Lung (tissue), 12 donors: ENCODE measurements around the gene COL18A1. TPM values are rescaled to one million over a fixed set of nuclear protein-coding genes. Genes with fewer than 3 reads are reported as not detected.

ENCODE experiments used
- ATAC-seq: fragments of 200-7000 bp; cut with Tn5 transposase; one replicate; pipeline ENCODE4 v1.9.1; 2020; ENCODE audit warnings: moderate number of reproducible peaks; ENCODE audit not compliant: insufficient read depth, low FRiP score
- DNase-seq, 3 donors: peaks; one replicate each; pipeline ENCODE4 v3.0.0-alpha.2; 2013 to 2017
- H3K27ac ChIP-seq, 2 donors: one replicate each; pipeline ENCODE4 v1.5.1; 2013; ENCODE audit warnings: mild to moderate bottlenecking in 2 of 2, moderate library complexity in 2 of 2, control low read depth in 1 of 2, inconsistent platforms in 1 of 2, low read depth in 1 of 2, low read length in 1 of 2
- H3K27me3 ChIP-seq, 3 donors: one replicate each; pipeline ENCODE4 v1.5.1; 2013; ENCODE audit warnings: low read length in 2 of 3; ENCODE audit not compliant: control insufficient read depth in 3 of 3, insufficient read depth in 3 of 3
- H3K36me3 ChIP-seq, 4 donors: one replicate each; pipeline ENCODE4 v1.5.1; 2013; ENCODE audit warnings: low read length in 4 of 4, mild to moderate bottlenecking in 1 of 4, moderate library complexity in 1 of 4; ENCODE audit not compliant: control insufficient read depth in 4 of 4, insufficient read depth in 4 of 4
- H3K4me1 ChIP-seq, 5 donors: one replicate each; pipeline ENCODE4 v1.5.1; 2013; ENCODE audit warnings: low read length in 5 of 5, mild to moderate bottlenecking in 2 of 5, moderate library complexity in 1 of 5; ENCODE audit not compliant: control insufficient read depth in 5 of 5, insufficient read depth in 5 of 5
- H3K4me3 ChIP-seq: one replicate; pipeline ENCODE4 v1.5.1; 2013; ENCODE audit warnings: mild to moderate bottlenecking, control low read depth, moderate library complexity
- H3K9ac ChIP-seq, 2 donors: one replicate each; pipeline ENCODE4 v1.5.1; 2013; ENCODE audit warnings: low read length in 2 of 2, control low read depth in 1 of 2; ENCODE audit not compliant: insufficient read depth in 1 of 2
- H3K9me3 ChIP-seq, 4 donors: one replicate each; pipeline ENCODE4 v1.5.1; 2013; ENCODE audit warnings: low read length in 3 of 4, mild to moderate bottlenecking in 1 of 4, moderate library complexity in 1 of 4; ENCODE audit not compliant: control insufficient read depth in 4 of 4, insufficient read depth in 3 of 4
- CTCF ChIP-seq: IDR thresholded peaks from 2 replicates; pipeline ENCODE4 v1.5.1; 2012; ENCODE audit warnings: mild to moderate bottlenecking; ENCODE audit errors: control extremely low read depth, extremely low read depth
- WGBS, 2 donors: extraction: QIAGEN DNeasy Blood & Tissue Kit; methylation state at CpG; one replicate each; pipeline ENCODE4 v1.1.7; 2013; 5-methylcytosine and 5-hydroxymethylcytosine counted together
- polyA plus RNA-seq, 2 donors: library from polyadenylated mRNA; stranded (reverse); fragments of 200-250 nt; gene quantifications; one replicate each; pipeline ENCODE4 v1.2.1, GENCODE V29; 2013
- total RNA-seq, 2 donors: library from RNA; depleted of rRNA in 1 of 2; stranded (reverse); fragments of >200 nt in 1 of 2; gene quantifications; one replicate each; pipeline ENCODE4 v1.2.1, GENCODE V29; 2014 to 2021
- donor health status: control.
- donor health status: control.
- donor health status: Bipolar disorder and iron deficiency.
- donor health status: healthy.
- donor health status: DM: yes; HTN: yes; CAD: no.

Gene COL18A1
- total and polyA plus RNA-seq, 4 donors = 42.7 to 102 (median 45.8) TPM

GRCh38 chr21:45370575-45370974 is 34.4 kb upstream of the COL18A1 start:
- no peak for ATAC-seq
- Histone ChIP-seq H3K4me3 (no peak overlapping the region), H3K27me3 (peaks cover 0 to 3% (median 0%) of the 10 kb centered on the region in 3 donors), H3K36me3 (no peaks in the 10 kb centered on the region), H3K9me3 (no peaks in the 10 kb centered on the region), H3K9ac (no peak overlapping the region), H3K4me1 (peaks cover 0 to 14% (median 3%) of the 10 kb centered on the region in 5 donors), H3K27ac (no peak overlapping the region)
- DNase-seq = no peak
- TF ChIP-seq CTCF = no peak
- WGBS, 2 donors = 84 to 89% methylated on average over 14 of the region's 14 CpGs

- Histone ChIP-seq H3K9ac (no peak overlapping the region), H3K36me3 (no peaks in the 10 kb centered on the region), H3K4me3 (no peak overlapping the region), H3K9me3 (no peaks in the 10 kb centered on the region), H3K4me1 (peaks cover 0 to 14% (median 3%) of the 10 kb centered on the region in 5 donors), H3K27me3 (peaks cover 0 to 3% (median 0%) of the 10 kb centered on the region in 3 donors), H3K27ac (no peak overlapping the region)
- no peak for TF ChIP-seq CTCF
- DNase-seq (no peak), ATAC-seq (no peak)
- WGBS, 2 donors = 81 to 88% methylated on average over 13 of the region's 13 CpGs
These were observed 33.9 kb upstream of the COL18A1 start for GRCh38 chr21:45371081-45371480.

GRCh38 chr21:45371655-45372054 is 33.3 kb upstream of the COL18A1 start:
- Histone ChIP-seq H3K36me3 (no peaks in the 10 kb centered on the region), H3K27ac (no peak overlapping the region), H3K9ac (no peak overlapping the region), H3K9me3 (no peaks in the 10 kb centered on the region), H3K4me3 (no peak overlapping the region), H3K27me3 (peaks cover 0 to 3% (median 0%) of the 10 kb centered on the region in 3 donors), H3K4me1 (peaks cover 0 to 14% (median 3%) of the 10 kb centered on the region in 5 donors)
- TF ChIP-seq CTCF = no peak
- WGBS, 2 donors = 87 to 90% methylated on average over 5 of the region's 5 CpGs
- DNase-seq (no peak), ATAC-seq (no peak)

GRCh38 chr21:45372732-45373355 is 32.1 kb upstream of the COL18A1 start:
- ATAC-seq (no peak), DNase-seq (no peak)
- peaks cover 0 to 3% (median 0%) of the 10 kb centered on the region in 3 donors for H3K27me3 ChIP-seq
- H3K36me3 ChIP-seq = no peaks in the 10 kb centered on the region
- H3K4me1 ChIP-seq = peaks cover 0 to 8% (median 0%) of the 10 kb centered on the region in 5 donors
- H3K9ac ChIP-seq = no peak overlapping the region
- no peaks in the 10 kb centered on the region for H3K9me3 ChIP-seq
- WGBS, 2 donors = 89 to 92% methylated on average over 7 of the region's 7 CpGs
- H3K27ac ChIP-seq = no peak overlapping the region
- TF ChIP-seq CTCF = no peak
- H3K4me3 ChIP-seq = no peak overlapping the region
